ENCODE data around the gene NOS3. TPM values are rescaled to one million over a fixed set of nuclear protein-coding genes. Genes with fewer than 3 reads are reported as not detected.

The NOS3 gene
- polyA plus RNA-seq, 1 donor from 2014 or later, result not detected

- Histone ChIP-seq H3K79me2 (replicated peaks; ENCODE audit: insufficient read depth, low read length) (peaks cover 3% of the 10 kb centered on the region), H3K9ac (ENCODE audit: low read length) (no peak overlapping the region), H3K27ac (ENCODE audit: low read length) (no peak overlapping the region), H3K9me3 (ENCODE audit: low read length) (no peaks in the 10 kb centered on the region), H3K4me2 (ENCODE audit: low read length) (no peak overlapping the region), H3K4me3 (ENCODE audit: low read length) (no peak overlapping the region), H3F3A (ENCODE audit: insufficient read depth, low read length, poor library complexity, severe bottlenecking) (no peaks in the 10 kb centered on the region), H2AFZ (ENCODE audit: low read depth, low read length) (no peak overlapping the region), H3K9me2 (ENCODE audit: insufficient read depth, low read length) (no peaks in the 10 kb centered on the region), H3K36me3 (ENCODE audit: insufficient read depth, low read length) (no peaks in the 10 kb centered on the region), H4K20me1 (ENCODE audit: insufficient read depth) (no peaks in the 10 kb centered on the region), H3K27me3 (ENCODE audit: insufficient read depth, low read depth, low read length) (no peaks in the 10 kb centered on the region)
- no peak for TF ChIP-seq RAD21 (conservative IDR thresholded peaks at IDR 0.05)
- TF ChIP-seq, protein P1, sequence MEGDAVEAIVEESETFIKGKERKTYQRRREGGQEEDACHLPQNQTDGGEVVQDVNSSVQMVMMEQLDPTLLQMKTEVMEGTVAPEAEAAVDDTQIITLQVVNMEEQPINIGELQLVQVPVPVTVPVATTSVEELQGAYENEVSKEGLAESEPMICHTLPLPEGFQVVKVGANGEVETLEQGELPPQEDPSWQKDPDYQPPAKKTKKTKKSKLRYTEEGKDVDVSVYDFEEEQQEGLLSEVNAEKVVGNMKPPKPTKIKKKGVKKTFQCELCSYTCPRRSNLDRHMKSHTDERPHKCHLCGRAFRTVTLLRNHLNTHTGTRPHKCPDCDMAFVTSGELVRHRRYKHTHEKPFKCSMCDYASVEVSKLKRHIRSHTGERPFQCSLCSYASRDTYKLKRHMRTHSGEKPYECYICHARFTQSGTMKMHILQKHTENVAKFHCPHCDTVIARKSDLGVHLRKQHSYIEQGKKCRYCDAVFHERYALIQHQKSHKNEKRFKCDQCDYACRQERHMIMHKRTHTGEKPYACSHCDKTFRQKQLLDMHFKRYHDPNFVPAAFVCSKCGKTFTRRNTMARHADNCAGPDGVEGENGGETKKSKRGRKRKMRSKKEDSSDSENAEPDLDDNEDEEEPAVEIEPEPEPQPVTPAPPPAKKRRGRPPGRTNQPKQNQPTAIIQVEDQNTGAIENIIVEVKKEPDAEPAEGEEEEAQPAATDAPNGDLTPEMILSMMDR (IDR thresholded peaks at IDR 0.05; ENCODE audit: poor library complexity, severe bottlenecking), result no peak
- TF ChIP-seq SMC3 (conservative IDR thresholded peaks at IDR 0.05; ENCODE audit: poor library complexity), result no peak
- TF ChIP-seq EZH2 (IDR thresholded peaks at IDR 0.05; ENCODE audit: borderline replicate concordance, insufficient read depth, low read length, poor library complexity, severe bottlenecking), result no peak
- no peak for TF ChIP-seq POLR2AphosphoS5 (IDR thresholded peaks at IDR 0.05)
- no peak for TF ChIP-seq EP300 (conservative IDR thresholded peaks at IDR 0.05; ENCODE audit: poor library complexity, severe bottlenecking)
- TF ChIP-seq TAF1 (IDR thresholded peaks at IDR 0.05; ENCODE audit: low read depth), result no peak
- TF ChIP-seq MXI1 (conservative IDR thresholded peaks at IDR 0.05; ENCODE audit: poor library complexity, severe bottlenecking), result no peak
- TF ChIP-seq REST (IDR thresholded peaks at IDR 0.05; ENCODE audit: borderline replicate concordance), result no peak
These were observed 26.9 kb upstream of the NOS3 start for GRCh38 chr7:150963707-150964559.

- Histone ChIP-seq H3K36me3 (ENCODE audit: insufficient read depth, low read length) (no peaks in the 10 kb centered on the region), H3K27ac (ENCODE audit: low read length) (no peak overlapping the region), H3K9me3 (ENCODE audit: low read length) (no peaks in the 10 kb centered on the region), H3F3A (ENCODE audit: insufficient read depth, low read length, poor library complexity, severe bottlenecking) (no peaks in the 10 kb centered on the region), H3K27me3 (ENCODE audit: insufficient read depth, low read depth, low read length) (no peaks in the 10 kb centered on the region), H3K9ac (ENCODE audit: low read length) (no peak overlapping the region), H3K9me2 (ENCODE audit: insufficient read depth, low read length) (no peaks in the 10 kb centered on the region), H3K4me3 (ENCODE audit: low read length) (no peak overlapping the region), H2AFZ (ENCODE audit: low read depth, low read length) (no peak overlapping the region), H3K4me2 (ENCODE audit: low read length) (no peak overlapping the region), H3K79me2 (replicated peaks; ENCODE audit: insufficient read depth, low read length) (peaks cover 3% of the 10 kb centered on the region), H4K20me1 (ENCODE audit: insufficient read depth) (no peaks in the 10 kb centered on the region)
- TF ChIP-seq EP300 (conservative IDR thresholded peaks at IDR 0.05; ENCODE audit: poor library complexity, severe bottlenecking) (no peak), POLR2AphosphoS5 (IDR thresholded peaks at IDR 0.05) (no peak)
These were observed 26.2 kb upstream of the NOS3 start for GRCh38 chr7:150964593-150965111.
